HL-60/S4 treated with phorbol 12-myristate 13-acetate at 8.2 ng/mL for 4 days and 3 days (cell line): ENCODE results near the gene OR8H1.

Source experiments
- in situ Hi-C: fragments of 300-500 bp; cut with MboI; formaldehyde crosslinking; loops from 2 replicates; pipeline ENCODE4 v1.15.0; 2022; ENCODE audit warnings: low sequenced_read_pairs

Gene OR8H1

GRCh38 chr11:56292154-56292553 is at the start of gene OR8H1:
OR8H1 (minus strand) TSS chr11:56292254; CDS start chr11:56291062, 1,192 bp downstream.
- in situ Hi-C loops: no loop called here

- in situ Hi-C loops: no loop called here
Observed at GRCh38 chr11:56340289-56340688, 48.2 kb upstream of the OR8H1 start.

GRCh38 chr11:56333156-56333555 is 41.1 kb upstream of the OR8H1 start:
- in situ Hi-C loops: no loop called here

- in situ Hi-C loops: no loop called here
Observed at GRCh38 chr11:56331861-56332491, 39.9 kb upstream of the OR8H1 start.

GRCh38 chr11:56314844-56315243 is 22.8 kb upstream of the OR8H1 start, which contains the start of gene OR8K3:
OR8K3 (plus strand) TSS chr11:56315144; CDS start chr11:56318307, 3,163 bp downstream.
- in situ Hi-C loops: no loop called here

GRCh38 chr11:56307836-56308235 is 15.8 kb upstream of the OR8H1 start:
- in situ Hi-C loops: no loop called here

GRCh38 chr11:56296898-56297297 is 4.8 kb upstream of the OR8H1 start:
- in situ Hi-C loops: no loop called here

GRCh38 chr11:56273854-56274253 is 18.2 kb downstream of the OR8H1 start, which contains the start of gene OR5T1:
OR5T1 (plus strand) TSS chr11:56274154; CDS start chr11:56275639, 1,485 bp downstream.
- in situ Hi-C loops: no loop called here

GRCh38 chr11:56271092-56271491 is 21.0 kb downstream of the OR8H1 start:
- in situ Hi-C loops: no loop called here

GRCh38 chr11:56251954-56252353 is 40.1 kb downstream of the OR8H1 start, which contains the start of gene OR5T3:
OR5T3 (plus strand) TSS chr11:56252254; CDS start chr11:56252254, 0 bp downstream.
- in situ Hi-C loops: no loop called here
